LNCAP (cell line): Measurements from ENCODE around the gene CAPN9.
A peak's percentile ranks its signal among the peaks of the same experiment; 100 is the strongest.

Source experiments
- TF ChIP-seq, protein P1 (sequence below): fragments of 450-650 bp; IDR thresholded peaks from 2 replicates; pipeline ENCODE4 v1.5.1; 2017; ENCODE audit warnings: mild to moderate bottlenecking

The CAPN9 gene

DNA sequence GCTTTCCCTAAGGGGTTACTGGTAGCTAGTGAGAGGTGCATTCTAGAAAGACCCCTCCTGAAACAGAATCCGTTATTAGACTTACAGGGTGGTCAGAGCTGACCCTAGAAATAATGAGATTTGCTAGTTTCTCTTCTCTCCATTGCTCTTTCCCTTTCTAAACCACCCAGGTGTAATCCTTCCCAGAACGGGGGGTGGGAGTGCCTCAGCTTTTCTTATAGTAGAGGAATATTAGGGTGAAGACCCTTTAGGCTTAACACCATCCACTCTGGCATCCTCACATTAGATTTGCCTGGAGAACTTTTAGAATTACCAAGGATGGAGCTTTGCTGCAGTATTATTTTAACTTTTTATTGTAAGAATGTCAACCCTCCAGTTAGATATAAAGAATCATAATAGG, 49.4 kb downstream of the CAPN9 start:
- TF ChIP-seq, protein P1, sequence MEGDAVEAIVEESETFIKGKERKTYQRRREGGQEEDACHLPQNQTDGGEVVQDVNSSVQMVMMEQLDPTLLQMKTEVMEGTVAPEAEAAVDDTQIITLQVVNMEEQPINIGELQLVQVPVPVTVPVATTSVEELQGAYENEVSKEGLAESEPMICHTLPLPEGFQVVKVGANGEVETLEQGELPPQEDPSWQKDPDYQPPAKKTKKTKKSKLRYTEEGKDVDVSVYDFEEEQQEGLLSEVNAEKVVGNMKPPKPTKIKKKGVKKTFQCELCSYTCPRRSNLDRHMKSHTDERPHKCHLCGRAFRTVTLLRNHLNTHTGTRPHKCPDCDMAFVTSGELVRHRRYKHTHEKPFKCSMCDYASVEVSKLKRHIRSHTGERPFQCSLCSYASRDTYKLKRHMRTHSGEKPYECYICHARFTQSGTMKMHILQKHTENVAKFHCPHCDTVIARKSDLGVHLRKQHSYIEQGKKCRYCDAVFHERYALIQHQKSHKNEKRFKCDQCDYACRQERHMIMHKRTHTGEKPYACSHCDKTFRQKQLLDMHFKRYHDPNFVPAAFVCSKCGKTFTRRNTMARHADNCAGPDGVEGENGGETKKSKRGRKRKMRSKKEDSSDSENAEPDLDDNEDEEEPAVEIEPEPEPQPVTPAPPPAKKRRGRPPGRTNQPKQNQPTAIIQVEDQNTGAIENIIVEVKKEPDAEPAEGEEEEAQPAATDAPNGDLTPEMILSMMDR: no peak

DNA sequence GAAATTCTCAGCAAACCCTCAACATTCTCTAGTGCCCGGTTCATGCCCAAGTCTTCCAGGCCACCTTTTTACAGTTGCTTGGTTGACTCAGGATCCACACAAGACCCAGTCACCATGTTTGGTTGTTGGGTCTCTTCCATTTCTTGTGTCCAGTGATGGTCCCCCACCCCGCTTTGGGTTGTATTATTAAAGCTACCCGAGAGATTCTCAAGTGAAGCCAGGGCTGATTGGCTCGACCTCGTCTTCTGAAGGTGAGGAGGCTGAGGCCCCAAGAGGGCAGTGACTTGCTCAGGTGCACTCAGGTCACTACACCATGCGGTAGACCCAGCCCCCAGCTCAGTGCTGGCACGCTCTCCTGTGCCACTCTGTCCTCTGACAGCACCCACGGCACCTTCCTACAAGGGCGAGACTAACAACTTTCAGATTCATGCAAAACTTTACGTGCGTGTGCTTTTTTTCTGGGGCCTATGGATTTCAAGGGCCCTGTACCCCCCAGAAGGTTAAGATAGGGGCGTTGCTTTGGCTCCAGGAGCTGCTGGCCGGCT, 50.3 kb downstream of the CAPN9 start:
- TF ChIP-seq, protein P1: no peak

DNA sequence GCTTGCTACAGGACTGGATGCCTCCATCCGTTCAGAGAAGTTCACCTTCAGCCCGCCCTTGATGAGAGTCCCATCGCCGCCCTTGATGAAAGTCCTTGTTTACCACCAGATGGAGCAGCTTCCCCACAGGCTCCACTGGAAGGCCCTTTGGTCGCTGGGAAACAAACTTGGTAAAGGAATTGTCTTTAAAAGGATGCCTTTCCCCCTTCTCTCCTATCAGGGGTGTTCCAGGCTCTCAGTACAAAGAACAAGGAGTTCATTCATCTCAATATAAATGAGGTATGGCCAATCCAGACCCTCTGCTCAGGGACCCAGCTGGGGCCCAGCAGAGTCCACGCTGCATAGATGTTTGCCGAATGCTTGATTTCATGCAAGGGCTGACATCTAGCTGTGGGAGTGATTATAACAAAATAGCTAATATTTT, 50.8 kb downstream of the CAPN9 start:
- TF ChIP-seq, protein P1: peak; percentile 76

DNA sequence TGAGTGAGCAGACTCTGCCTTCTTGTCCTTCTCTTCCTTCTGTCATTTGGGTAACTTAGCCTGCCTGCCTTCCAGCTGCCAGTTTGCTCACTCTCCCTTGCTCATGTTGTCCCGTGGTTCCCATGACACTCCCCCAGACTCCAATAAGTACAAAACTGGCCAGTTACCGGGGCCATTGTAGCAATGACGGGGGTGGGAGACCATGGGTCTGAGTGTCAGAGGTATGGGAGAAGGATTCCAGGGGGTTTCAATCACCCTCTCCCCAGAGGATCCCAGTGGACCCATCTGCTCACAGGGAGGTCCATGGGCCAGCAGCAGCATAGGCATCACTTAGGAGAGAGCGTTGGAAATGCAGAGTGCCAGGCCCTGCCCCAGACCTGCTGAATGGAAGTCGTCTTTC, 51.3 kb downstream of the CAPN9 start:
- TF ChIP-seq, protein P1: no peak

DNA sequence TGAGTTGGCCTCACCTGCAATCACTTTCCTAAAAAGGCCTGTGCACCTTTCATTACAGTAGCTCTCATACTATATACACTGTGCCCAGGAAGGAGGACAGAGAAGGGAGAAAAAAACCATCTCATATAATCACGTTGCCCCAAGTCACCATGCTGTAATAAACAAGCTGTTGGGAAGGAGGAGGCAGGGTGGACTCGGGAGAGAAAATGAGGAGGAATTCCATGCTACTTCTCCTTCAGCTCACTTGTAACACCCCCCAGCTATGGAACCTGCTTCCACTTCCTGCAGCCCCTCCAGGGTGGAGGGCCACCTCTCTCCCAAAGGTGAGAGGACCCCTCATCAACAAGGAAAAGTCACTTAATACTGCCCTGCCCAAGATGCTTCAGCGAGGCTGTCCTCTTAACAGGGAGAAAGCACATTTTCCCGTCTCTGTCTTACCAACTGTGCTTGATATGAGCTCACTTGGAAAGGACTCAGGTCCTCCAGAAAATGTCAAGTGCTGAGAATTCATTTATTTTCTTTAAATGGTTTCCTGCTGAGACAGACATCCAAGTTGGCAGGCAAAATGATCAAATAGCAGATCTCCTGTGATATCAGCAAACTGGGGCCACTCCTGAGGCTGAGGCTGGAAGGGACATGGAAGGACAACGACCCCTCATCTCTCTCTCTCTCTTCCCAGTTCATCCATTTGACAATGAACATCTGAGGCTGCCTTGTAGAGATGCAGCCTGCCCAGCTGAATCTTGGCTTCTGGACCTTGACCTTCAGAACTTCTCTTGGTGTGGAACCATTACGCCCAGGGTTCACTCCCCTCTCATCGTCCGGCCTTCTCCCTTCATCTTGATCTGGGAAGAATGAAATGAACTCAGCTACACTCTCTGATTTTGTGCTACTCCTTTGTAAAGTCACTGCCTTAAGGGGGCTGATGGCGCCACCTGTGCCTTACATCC, 54.0 kb downstream of the CAPN9 start:
- TF ChIP-seq, protein P1: no peak

DNA sequence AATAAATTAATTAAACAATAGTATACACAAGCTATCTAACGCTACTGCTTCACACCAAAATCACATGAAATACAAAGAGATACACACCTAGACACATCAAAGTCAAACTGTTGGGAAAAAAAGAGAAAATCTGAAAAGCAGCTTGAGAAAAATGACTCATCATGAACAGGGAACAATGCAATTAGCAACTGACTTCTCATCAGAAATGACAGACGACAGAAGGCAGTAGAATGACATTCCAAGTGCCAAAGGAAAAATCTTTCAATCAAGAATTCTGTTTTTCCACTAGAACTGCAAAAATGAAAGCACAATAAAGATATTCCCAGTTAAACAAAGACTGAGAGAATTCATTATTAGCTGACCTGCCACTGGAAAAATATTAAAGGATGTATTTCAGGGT, 57.2 kb downstream of the CAPN9 start:
- TF ChIP-seq, protein P1: no peak

DNA sequence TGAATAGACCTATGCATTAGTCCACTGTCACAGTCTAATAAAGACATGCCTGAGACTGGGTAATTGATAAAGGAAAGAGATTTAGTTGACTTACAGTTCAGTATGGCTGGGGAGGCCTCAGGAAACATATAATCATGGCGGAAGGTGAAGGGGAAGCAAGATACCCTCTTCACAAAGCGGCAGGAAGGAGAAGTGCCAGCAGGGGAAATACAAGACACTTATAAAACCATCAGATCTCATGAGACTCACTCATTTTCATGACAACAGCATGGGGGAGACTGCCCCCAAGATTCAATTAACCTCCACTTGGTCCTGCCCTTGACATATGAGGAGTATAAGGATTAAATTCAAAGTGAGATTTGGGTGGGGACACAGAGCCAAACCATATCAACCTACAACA, 59.4 kb downstream of the CAPN9 start:
- TF ChIP-seq, protein P1: no peak
